ENCODE measurements around the gene DHRSX.

GRCh38 chrX:2391869-2392606, 108.7 kb downstream of the DHRSX start:
- TF ChIP-seq CTCF (IDR thresholded peaks at IDR 0.05; ENCODE audit: insufficient read depth, low read length, poor library complexity, severe bottlenecking) (no peak), EZH2phosphoT487 (conservative IDR thresholded peaks at IDR 0.05; ENCODE audit: low read length) (no peak)

Measured in SU-DHL-6 (cell line).